ENCODE data around the gene RPS6KA5.
"Not testable (repeated sequence)": the region's sequence is repeated elsewhere in the genome, so short reads cannot be mapped to it uniquely, and the experiment has no call there.

The RPS6KA5 gene

DNA sequence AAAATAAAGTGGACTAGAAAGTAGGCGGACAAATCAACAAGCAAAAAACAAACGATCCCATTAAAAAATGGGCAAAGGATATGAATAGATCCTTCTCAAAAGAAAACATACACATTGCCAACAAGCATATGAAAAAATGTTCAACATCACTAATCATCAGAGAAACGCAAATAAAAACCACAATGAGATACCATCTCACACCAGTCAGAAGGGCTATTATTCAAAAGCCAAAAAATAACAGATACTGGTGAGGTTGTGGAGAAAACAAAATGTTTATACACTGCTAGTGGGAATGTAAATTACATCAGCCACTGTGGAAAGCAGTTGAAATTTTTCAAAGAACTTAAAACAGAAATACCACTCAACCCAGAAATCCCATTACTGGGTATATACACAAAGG is 70.3 kb downstream of the RPS6KA5 start:
- no peaks in the 10 kb centered on the region for H3K9me3 ChIP-seq
- DNase-seq = no peak
- no peaks in the 10 kb centered on the region for H3K4me1 ChIP-seq
- intact Hi-C loops (cut with DNase I; ENCODE audit: low total_unique reads) = no loop called here
- TF ChIP-seq, protein P1, sequence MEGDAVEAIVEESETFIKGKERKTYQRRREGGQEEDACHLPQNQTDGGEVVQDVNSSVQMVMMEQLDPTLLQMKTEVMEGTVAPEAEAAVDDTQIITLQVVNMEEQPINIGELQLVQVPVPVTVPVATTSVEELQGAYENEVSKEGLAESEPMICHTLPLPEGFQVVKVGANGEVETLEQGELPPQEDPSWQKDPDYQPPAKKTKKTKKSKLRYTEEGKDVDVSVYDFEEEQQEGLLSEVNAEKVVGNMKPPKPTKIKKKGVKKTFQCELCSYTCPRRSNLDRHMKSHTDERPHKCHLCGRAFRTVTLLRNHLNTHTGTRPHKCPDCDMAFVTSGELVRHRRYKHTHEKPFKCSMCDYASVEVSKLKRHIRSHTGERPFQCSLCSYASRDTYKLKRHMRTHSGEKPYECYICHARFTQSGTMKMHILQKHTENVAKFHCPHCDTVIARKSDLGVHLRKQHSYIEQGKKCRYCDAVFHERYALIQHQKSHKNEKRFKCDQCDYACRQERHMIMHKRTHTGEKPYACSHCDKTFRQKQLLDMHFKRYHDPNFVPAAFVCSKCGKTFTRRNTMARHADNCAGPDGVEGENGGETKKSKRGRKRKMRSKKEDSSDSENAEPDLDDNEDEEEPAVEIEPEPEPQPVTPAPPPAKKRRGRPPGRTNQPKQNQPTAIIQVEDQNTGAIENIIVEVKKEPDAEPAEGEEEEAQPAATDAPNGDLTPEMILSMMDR (IDR thresholded peaks at IDR 0.05) = no peak
- no peaks in the 10 kb centered on the region for H3K36me3 ChIP-seq
- H3K27ac ChIP-seq = no peak overlapping the region
- no peak overlapping the region for H3K4me3 ChIP-seq
- H3K27me3 ChIP-seq = no peaks in the 10 kb centered on the region

DNA sequence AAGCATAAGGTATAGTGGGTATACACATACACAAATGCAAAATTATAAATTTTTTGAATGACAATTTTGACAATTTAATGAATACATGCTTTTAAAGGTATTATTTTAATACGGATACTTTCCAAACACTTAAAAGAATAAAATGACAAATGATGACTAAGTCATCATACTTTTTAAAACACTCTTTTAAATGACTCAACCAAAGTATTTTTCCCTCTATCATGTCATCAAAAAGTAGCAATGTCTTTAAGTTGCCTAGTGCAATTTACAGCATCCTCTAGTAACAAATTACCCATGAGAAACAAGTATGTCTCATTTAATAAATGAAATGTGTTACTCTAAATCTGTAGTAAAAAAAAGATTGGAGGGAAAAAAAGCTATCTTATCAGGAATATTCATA is 73.3 kb downstream of the RPS6KA5 start:
- Histone ChIP-seq H3K36me3 (no peaks in the 10 kb centered on the region), H3K27ac (no peak overlapping the region), H3K4me3 (no peak overlapping the region), H3K4me1 (no peaks in the 10 kb centered on the region), H3K9me3 (no peaks in the 10 kb centered on the region), H3K27me3 (no peaks in the 10 kb centered on the region)
- TF ChIP-seq, protein P1 (IDR thresholded peaks at IDR 0.05) = no peak
- intact Hi-C loops (cut with DNase I; ENCODE audit: low total_unique reads) = no loop called here
- no peak for DNase-seq

DNA sequence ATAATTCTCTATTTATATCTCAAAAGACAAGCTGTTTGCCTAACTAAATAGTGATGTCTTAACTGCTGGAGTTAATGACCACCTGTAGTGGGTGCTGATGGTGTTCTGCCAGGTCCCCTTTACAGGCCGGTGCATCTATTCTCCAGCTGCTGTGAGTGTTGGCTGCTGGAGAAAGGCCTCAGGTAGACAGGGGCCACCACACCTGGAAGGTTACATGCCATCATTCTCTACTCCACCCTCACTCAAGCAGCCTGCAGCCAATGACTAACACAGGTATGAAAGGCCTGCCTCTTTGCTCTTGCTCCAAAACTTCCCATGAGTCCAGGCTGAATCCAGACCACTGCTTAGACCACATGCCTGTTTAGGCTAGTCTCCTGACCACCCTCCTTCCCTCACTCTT is 73.9 kb downstream of the RPS6KA5 start:
- no peak for DNase-seq
- H3K4me3 ChIP-seq = no peak overlapping the region
- TF ChIP-seq, protein P1 (IDR thresholded peaks at IDR 0.05) = no peak
- no peaks in the 10 kb centered on the region for H3K9me3 ChIP-seq
- H3K4me1 ChIP-seq = no peaks in the 10 kb centered on the region
- no peaks in the 10 kb centered on the region for H3K36me3 ChIP-seq
- H3K27me3 ChIP-seq = no peaks in the 10 kb centered on the region
- intact Hi-C loops (cut with DNase I; ENCODE audit: low total_unique reads) = no loop called here
- H3K27ac ChIP-seq = no peak overlapping the region

DNA sequence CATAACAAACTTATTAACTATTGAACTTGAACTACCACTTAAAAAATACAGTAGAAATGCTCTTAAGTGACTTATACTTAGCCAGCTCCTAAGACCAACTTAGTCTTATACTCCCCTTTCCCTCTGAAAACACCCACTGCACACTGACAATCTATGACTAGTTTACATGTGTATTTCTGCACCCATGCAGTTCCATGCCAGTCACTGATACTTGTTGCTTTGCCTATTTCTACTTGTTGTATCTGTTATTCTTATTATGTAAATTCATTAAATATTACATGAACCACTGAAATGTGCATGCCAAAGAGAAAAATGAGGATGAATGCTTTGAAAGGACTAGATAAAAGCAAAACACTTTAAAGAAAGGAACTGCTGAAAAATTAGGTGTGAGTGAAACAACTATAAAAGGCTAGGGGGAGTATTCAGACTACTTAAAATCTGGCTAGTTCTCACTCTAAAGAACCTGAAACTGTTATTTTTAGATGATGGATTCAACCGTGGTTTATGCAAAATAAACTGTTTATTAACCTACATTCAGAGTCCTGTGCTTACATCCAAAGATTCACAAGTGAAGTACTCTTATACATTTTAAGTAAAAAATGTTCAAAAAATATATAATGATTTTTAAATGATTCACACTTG is 74.7 kb downstream of the RPS6KA5 start:
- DNase-seq = no peak
- no peaks in the 10 kb centered on the region for H3K36me3 ChIP-seq
- H3K4me1 ChIP-seq = no peaks in the 10 kb centered on the region
- intact Hi-C loops (cut with DNase I; ENCODE audit: low total_unique reads) = no loop called here
- H3K4me3 ChIP-seq = no peak overlapping the region
- H3K9me3 ChIP-seq = no peaks in the 10 kb centered on the region
- TF ChIP-seq, protein P1 (IDR thresholded peaks at IDR 0.05) = no peak
- no peaks in the 10 kb centered on the region for H3K27me3 ChIP-seq
- no peak overlapping the region for H3K27ac ChIP-seq

DNA sequence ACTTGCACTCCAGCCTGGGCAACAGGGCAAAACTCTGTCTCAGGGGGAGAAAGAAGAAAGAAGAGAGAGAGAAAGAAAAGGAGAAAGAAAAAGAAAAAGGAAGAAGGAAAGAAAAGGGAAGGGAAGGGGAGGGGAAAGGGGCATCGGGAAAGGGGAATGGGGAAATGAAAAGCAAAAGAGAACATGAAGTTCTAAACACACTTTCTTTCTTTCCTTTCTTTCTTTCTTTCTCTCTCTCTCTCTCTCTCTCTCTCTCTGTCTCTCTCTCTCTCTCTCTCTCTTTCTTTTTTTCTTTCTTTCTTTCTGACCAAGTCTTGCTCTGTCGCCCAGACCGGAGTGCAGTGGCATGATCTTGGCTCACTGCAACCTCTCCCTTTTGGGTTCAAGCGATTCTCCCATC is 76.9 kb downstream of the RPS6KA5 start:
- TF ChIP-seq, protein P1 (IDR thresholded peaks at IDR 0.05) = no peak
- Histone ChIP-seq H3K36me3 (no peaks in the 10 kb centered on the region), H3K4me3 (no peak overlapping the region), H3K27me3 (no peaks in the 10 kb centered on the region), H3K4me1 (no peaks in the 10 kb centered on the region), H3K27ac (no peak overlapping the region), H3K9me3 (no peaks in the 10 kb centered on the region)
- intact Hi-C loops (cut with DNase I; ENCODE audit: low total_unique reads) = no loop called here
- DNase-seq = no peak

DNA sequence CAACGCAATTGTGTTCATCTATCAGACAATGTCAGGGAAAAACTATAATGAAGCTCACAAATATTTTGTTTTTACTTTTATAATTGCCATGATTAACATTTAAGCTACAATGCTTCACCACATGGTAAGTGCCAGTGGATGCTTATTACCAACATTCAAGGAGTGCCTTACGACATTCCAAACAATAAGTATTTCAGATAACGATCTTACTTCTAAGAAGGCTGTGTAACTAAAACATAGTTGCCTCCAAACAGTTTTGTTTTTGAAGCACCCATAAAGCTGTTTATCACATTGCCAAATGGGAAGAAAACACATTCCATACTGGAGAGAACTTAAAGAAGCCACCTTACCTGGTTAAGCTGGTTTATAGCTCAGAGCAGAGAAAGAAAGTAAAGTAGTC is 78.8 kb downstream of the RPS6KA5 start:
- Histone ChIP-seq H3K9me3 (no peaks in the 10 kb centered on the region), H3K4me3 (no peak overlapping the region), H3K27ac (no peak overlapping the region), H3K27me3 (no peaks in the 10 kb centered on the region), H3K4me1 (no peaks in the 10 kb centered on the region), H3K36me3 (peaks cover 0 to 10% (median 0%) of the 10 kb centered on the region in 3 donors)
- no peak for DNase-seq
- intact Hi-C loops (cut with DNase I; ENCODE audit: low total_unique reads) = no loop called here
- TF ChIP-seq, protein P1 (IDR thresholded peaks at IDR 0.05) = no peak

DNA sequence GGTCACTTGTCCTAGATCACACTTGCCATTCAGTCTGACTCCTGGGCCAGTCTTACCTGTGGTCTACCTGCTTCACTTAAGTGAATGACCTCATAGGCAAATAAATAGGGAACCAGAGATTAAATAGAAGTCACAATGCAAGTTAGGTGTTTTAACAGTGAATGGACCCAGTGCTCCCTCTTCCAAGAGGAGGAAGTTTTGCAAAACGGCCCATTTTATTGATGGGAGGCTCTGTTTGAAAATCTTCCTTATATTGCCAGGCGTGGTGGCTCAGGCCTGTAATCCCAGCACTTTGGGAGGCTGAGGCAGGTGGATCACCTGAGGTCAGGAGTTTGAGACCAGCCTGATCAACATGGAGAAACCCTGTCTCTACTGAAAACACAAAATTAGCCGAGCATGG is 79.8 kb downstream of the RPS6KA5 start:
- intact Hi-C loops (cut with DNase I; ENCODE audit: low total_unique reads); H3K4me1 ChIP-seq; H3K4me3 ChIP-seq; DNase-seq; H3K9me3 ChIP-seq; H3K27me3 ChIP-seq; H3K27ac ChIP-seq: not testable (repeated sequence)
- peaks cover 0 to 10% (median 0%) of the 10 kb centered on the region in 3 donors for H3K36me3 ChIP-seq

All from tibial artery (tissue), 4 donors.